ENCODE results near the gene TRAPPC8. TPM values are rescaled to one million over a fixed set of nuclear protein-coding genes. Genes with fewer than 3 reads are reported as not detected.

TRAPPC8 gene
- total RNA-seq, 2 donors from 2014 or later = 18.7 to 20.8 TPM

GRCh38 chr18:31892936-31893335 lies 50.0 kb downstream of the TRAPPC8 start:
- WGBS, 2 donors = 93 to 99% methylated on average over 4 of the region's 4 CpGs
- H3K27me3 ChIP-seq = no peaks in the 10 kb centered on the region
- no peak overlapping the region for H3K4me3 ChIP-seq
- H3K27ac ChIP-seq = no peak overlapping the region
- DNase-seq (no peak), ATAC-seq (no peak)
- H3K9me3 ChIP-seq = no peaks in the 10 kb centered on the region
- no peak for TF ChIP-seq POLR2A (IDR thresholded peaks at IDR 0.05)
- TF ChIP-seq CTCF (IDR thresholded peaks at IDR 0.05) = no peak
- H3K36me3 ChIP-seq (replicated peaks in 1 of 2; ENCODE audit: insufficient read depth in 1 of 2, low read depth in 2 of 2) = peaks cover 0 to 3% of the 10 kb centered on the region in 2 donors
- intact Hi-C loops (cut with DNase I) = no loop called here
- H3K4me1 ChIP-seq = no peaks in the 10 kb centered on the region

GRCh38 chr18:31891566-31891965 lies 51.4 kb downstream of the TRAPPC8 start:
- WGBS, 2 donors = 94 to 95% methylated on average over 3 of the region's 3 CpGs
- DNase-seq (no peak), ATAC-seq (no peak)
- H3K4me1 ChIP-seq = no peaks in the 10 kb centered on the region
- no peaks in the 10 kb centered on the region for H3K9me3 ChIP-seq
- H3K36me3 ChIP-seq (replicated peaks in 1 of 2; ENCODE audit: insufficient read depth in 1 of 2, low read depth in 2 of 2) = peaks cover 5 to 11% of the 10 kb centered on the region in 2 donors
- H3K27me3 ChIP-seq = no peaks in the 10 kb centered on the region
- H3K4me3 ChIP-seq = no peak overlapping the region
- intact Hi-C loops (cut with DNase I) = no loop called here
- H3K27ac ChIP-seq = no peak overlapping the region
- TF ChIP-seq POLR2A (IDR thresholded peaks at IDR 0.05) = no peak
- TF ChIP-seq CTCF (IDR thresholded peaks at IDR 0.05) = no peak

GRCh38 chr18:31884020-31884419 lies 58.9 kb downstream of the TRAPPC8 start:
- no peak overlapping the region for H3K27ac ChIP-seq
- TF ChIP-seq CTCF (IDR thresholded peaks at IDR 0.05) = no peak
- no peak for TF ChIP-seq POLR2A (IDR thresholded peaks at IDR 0.05)
- no peaks in the 10 kb centered on the region for H3K9me3 ChIP-seq
- no peak for DNase-seq
- peaks cover 5 to 14% of the 10 kb centered on the region in 2 donors for H3K36me3 ChIP-seq (replicated peaks in 1 of 2; ENCODE audit: insufficient read depth in 1 of 2, low read depth in 2 of 2)
- intact Hi-C loops (cut with DNase I) = no loop called here
- no peak overlapping the region for H3K4me3 ChIP-seq
- no peaks in the 10 kb centered on the region for H3K4me1 ChIP-seq
- WGBS, 2 donors = 96 to 97% methylated on average over 4 of the region's 4 CpGs
- H3K27me3 ChIP-seq = no peaks in the 10 kb centered on the region
- ATAC-seq = no peak

GRCh38 chr18:31880186-31880898 lies 62.6 kb downstream of the TRAPPC8 start:
- Histone ChIP-seq H3K27me3 (no peaks in the 10 kb centered on the region), H3K4me3 (no peak overlapping the region), H3K27ac (no peak overlapping the region), H3K9me3 (no peaks in the 10 kb centered on the region), H3K4me1 (no peaks in the 10 kb centered on the region), H3K36me3 (replicated peaks in 1 of 2; ENCODE audit: insufficient read depth in 1 of 2, low read depth in 2 of 2) (peaks cover 0 to 10% of the 10 kb centered on the region in 2 donors)
- intact Hi-C loops (cut with DNase I) = no loop called here
- TF ChIP-seq POLR2A (IDR thresholded peaks at IDR 0.05) (no peak), CTCF (IDR thresholded peaks at IDR 0.05) (no peak)
- DNase-seq (no peak), ATAC-seq (no peak)
- 87 to 97% methylated on average over 1 of the region's 1 CpG for WGBS, 2 donors

- no peak for DNase-seq
- no peak for ATAC-seq
- H3K4me3 ChIP-seq = no peak overlapping the region
- intact Hi-C loops (cut with DNase I) = no loop called here
- no peak overlapping the region for H3K27ac ChIP-seq
- H3K27me3 ChIP-seq = no peaks in the 10 kb centered on the region
- no peaks in the 10 kb centered on the region for H3K9me3 ChIP-seq
- no peaks in the 10 kb centered on the region for H3K4me1 ChIP-seq
- 84 to 94% methylated on average over 4 of the region's 4 CpGs for WGBS, 2 donors
- TF ChIP-seq POLR2A (IDR thresholded peaks at IDR 0.05) (no peak), CTCF (IDR thresholded peaks at IDR 0.05) (no peak)
- H3K36me3 ChIP-seq (replicated peaks in 1 of 2; ENCODE audit: insufficient read depth in 1 of 2, low read depth in 2 of 2) = peaks cover 0 to 16% of the 10 kb centered on the region in 2 donors
Observed at GRCh38 chr18:31878358-31878757, 64.6 kb downstream of the TRAPPC8 start.
